Measurements from ENCODE around the gene CNTN2.

DNA sequence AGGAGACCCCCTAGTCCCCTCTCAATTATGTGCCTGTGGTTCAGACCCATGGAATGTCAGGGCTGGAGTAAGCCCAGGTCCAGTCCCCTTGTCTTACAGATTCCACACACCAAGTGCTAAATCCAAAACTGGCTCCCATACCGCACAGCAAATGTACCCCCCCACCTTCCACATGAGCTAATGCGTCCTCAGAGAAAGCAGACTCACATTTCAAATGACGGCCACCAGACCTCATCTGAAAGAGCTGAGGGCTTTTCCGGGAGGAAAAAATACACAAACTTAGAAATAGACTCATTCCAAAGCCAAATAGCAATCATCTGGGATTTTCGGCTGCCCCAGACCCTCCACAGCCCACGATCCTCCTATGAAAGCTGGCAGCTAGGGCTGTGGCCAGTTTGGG, 12.8 kb upstream of the CNTN2 start:
- TF ChIP-seq, protein P1, sequence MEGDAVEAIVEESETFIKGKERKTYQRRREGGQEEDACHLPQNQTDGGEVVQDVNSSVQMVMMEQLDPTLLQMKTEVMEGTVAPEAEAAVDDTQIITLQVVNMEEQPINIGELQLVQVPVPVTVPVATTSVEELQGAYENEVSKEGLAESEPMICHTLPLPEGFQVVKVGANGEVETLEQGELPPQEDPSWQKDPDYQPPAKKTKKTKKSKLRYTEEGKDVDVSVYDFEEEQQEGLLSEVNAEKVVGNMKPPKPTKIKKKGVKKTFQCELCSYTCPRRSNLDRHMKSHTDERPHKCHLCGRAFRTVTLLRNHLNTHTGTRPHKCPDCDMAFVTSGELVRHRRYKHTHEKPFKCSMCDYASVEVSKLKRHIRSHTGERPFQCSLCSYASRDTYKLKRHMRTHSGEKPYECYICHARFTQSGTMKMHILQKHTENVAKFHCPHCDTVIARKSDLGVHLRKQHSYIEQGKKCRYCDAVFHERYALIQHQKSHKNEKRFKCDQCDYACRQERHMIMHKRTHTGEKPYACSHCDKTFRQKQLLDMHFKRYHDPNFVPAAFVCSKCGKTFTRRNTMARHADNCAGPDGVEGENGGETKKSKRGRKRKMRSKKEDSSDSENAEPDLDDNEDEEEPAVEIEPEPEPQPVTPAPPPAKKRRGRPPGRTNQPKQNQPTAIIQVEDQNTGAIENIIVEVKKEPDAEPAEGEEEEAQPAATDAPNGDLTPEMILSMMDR (optimal IDR thresholded peaks at IDR 0.05 in 1 of 3, IDR thresholded peaks at IDR 0.05 in 1 of 3, conservative IDR thresholded peaks at IDR 0.05 in 1 of 3; ENCODE audit: extremely low read depth in 1 of 3, insufficient read depth in 2 of 3, low read length in 3 of 3): no peak
- no peak for TF ChIP-seq EZH2 (IDR thresholded peaks at IDR 0.05; ENCODE audit: low read length)
